Brain microvascular endothelial cell (primary cell): ENCODE measurements around the gene PNKP.

Source experiments
- DNase-seq: peaks from one replicate; pipeline ENCODE4 v3.0.0-alpha.2; 2020
- H3K27ac ChIP-seq: fragments of 250-450 bp; sonication (Bioruptor Pico); 2 replicates; pipeline ENCODE4 v1.5.1; 2020; ENCODE audit warnings: mild to moderate bottlenecking, moderate library complexity
- H3K27me3 ChIP-seq: fragments of 250-450 bp; sonication (Bioruptor Pico); replicated peaks from 2 replicates; pipeline ENCODE4 v1.5.1; 2020; ENCODE audit warnings: mild to moderate bottlenecking
- H3K36me3 ChIP-seq: fragments of 250-450 bp; sonication (Bioruptor Pico); replicated peaks from 2 replicates; pipeline ENCODE4 v1.5.1; 2020; ENCODE audit warnings: mild to moderate bottlenecking
- H3K4me3 ChIP-seq: 2 replicates; pipeline ENCODE4 v1.5.1; 2011; ENCODE audit warnings: low read depth, mild to moderate bottlenecking, control low read depth, low read length, moderate library complexity
- in situ Hi-C: cut with HindIII; loops from 2 replicates; pipeline ENCODE4 v1.10.0; 2017; ENCODE audit warnings: low sequenced_read_pairs, low pct_ligation_motif_present
- TF ChIP-seq, protein P1 (sequence below): IDR thresholded peaks from 2 replicates; pipeline ENCODE4 v1.5.1; 2011; ENCODE audit warnings: low read depth, mild to moderate bottlenecking, moderate library complexity, low read length, control low read depth, inconsistent platforms; ENCODE audit errors: missing control alignments

PNKP gene

GRCh38 chr19:49882643-49883042 lies 15.3 kb upstream of the PNKP start:
- no peak for DNase-seq
- H3K27me3 ChIP-seq: no peaks in the 10 kb centered on the region
- in situ Hi-C loops: no loop called here
- H3K27ac ChIP-seq: no peak overlapping the region
- peaks cover 44% of the 10 kb centered on the region for H3K36me3 ChIP-seq
- TF ChIP-seq, protein P1, sequence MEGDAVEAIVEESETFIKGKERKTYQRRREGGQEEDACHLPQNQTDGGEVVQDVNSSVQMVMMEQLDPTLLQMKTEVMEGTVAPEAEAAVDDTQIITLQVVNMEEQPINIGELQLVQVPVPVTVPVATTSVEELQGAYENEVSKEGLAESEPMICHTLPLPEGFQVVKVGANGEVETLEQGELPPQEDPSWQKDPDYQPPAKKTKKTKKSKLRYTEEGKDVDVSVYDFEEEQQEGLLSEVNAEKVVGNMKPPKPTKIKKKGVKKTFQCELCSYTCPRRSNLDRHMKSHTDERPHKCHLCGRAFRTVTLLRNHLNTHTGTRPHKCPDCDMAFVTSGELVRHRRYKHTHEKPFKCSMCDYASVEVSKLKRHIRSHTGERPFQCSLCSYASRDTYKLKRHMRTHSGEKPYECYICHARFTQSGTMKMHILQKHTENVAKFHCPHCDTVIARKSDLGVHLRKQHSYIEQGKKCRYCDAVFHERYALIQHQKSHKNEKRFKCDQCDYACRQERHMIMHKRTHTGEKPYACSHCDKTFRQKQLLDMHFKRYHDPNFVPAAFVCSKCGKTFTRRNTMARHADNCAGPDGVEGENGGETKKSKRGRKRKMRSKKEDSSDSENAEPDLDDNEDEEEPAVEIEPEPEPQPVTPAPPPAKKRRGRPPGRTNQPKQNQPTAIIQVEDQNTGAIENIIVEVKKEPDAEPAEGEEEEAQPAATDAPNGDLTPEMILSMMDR: no peak
- no peak overlapping the region for H3K4me3 ChIP-seq

DNA sequence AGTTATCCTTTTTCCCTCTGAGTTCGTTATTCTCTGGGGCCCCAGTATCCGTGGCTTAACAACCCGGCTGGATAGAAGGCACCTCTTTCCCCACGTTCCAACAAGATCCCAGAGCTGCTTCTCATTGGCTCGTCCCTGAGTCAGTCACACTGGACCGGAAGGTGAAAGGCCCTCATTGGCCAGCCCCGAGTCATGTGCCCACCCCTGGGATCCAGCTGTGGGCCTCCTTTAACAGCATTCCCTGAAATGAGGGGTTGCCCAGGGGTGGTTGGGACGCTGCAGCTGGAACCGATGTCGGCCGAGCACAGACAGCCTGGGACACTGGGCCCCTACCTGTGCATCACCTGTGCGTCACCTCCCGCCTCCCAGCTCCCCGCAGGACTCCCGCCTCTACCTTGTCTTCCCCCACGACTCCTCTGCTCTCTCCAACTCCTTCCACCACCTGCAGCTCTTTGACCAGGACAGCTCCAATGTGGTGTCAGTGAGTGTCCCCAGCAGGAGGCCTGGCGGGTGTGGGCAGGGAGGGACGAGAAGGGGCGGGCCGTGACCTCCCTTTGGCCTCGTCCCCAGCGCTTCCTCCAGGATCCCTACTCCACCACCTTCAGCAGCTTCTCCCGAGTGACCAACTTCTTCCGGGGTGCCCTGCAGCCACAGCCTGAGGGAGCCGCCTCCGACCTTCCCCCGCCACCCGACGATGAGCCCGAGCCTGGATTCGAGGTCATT lies 14.5 kb upstream of the PNKP start:
- H3K4me3 ChIP-seq: no peak overlapping the region
- TF ChIP-seq, protein P1: no peak
- no peak for DNase-seq
- H3K27me3 ChIP-seq: no peaks in the 10 kb centered on the region
- peaks cover 44% of the 10 kb centered on the region for H3K36me3 ChIP-seq
- in situ Hi-C loops: no loop called here
- no peak overlapping the region for H3K27ac ChIP-seq

- H3K36me3 ChIP-seq: peaks cover 45% of the 10 kb centered on the region
- in situ Hi-C loops: no loop called here
- H3K27ac ChIP-seq: no peak overlapping the region
- no peaks in the 10 kb centered on the region for H3K27me3 ChIP-seq
- TF ChIP-seq, protein P1: no peak
- no peak for DNase-seq
- no peak overlapping the region for H3K4me3 ChIP-seq
Measured at GRCh38 chr19:49881186-49881585, 13.8 kb upstream of the PNKP start.

DNA sequence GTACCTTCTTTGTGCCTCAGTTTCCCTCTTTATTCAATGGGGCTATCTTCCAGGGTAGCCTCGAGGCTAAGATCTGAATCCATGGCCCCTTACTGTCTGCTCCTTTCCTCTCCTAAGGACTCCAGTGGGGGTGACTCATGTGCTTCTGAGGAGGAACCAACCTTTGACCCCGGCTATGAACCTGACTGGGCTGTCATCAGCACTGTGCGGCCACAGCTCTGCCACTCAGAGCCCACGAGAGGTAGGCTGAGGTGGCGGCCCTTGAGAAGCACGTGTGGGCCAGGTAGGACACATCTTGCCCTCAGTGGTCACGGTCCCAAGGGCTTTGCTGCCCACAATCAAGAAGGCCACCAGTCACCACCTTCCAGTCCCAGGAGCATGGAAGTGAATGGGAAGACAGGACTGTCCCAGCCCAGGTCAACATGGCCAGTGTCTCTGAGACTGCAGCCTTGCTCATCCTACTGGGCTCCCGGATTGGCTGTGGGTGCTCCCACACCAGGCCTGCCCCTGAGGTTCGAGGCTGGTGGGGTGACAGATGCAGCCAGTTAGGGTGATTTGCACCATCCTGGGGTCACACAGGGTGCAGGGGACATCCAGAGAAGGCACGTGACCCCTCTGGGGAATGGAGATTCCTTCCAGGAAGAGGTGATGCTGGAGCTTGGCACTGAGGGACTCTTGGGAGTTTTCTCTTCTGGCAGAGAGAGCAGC lies 12.9 kb upstream of the PNKP start:
- no peak for DNase-seq
- Histone ChIP-seq H3K27me3 (no peaks in the 10 kb centered on the region), H3K27ac (no peak overlapping the region), H3K4me3 (no peak overlapping the region), H3K36me3 (peaks cover 45% of the 10 kb centered on the region)
- in situ Hi-C loops: no loop called here
- TF ChIP-seq, protein P1: no peak

- TF ChIP-seq, protein P1: no peak
- H3K4me3 ChIP-seq: no peak overlapping the region
- H3K27ac ChIP-seq: no peak overlapping the region
- in situ Hi-C loops: no loop called here
- DNase-seq: no peak
- H3K27me3 ChIP-seq: no peaks in the 10 kb centered on the region
- H3K36me3 ChIP-seq: peaks cover 40% of the 10 kb centered on the region
Measured at GRCh38 chr19:49879243-49879963, 12.0 kb upstream of the PNKP start.
